Ascending aorta (tissue), 2 donors: ENCODE measurements around the gene ADORA2B. TPM values are rescaled to one million over a fixed set of nuclear protein-coding genes. Genes with fewer than 3 reads are reported as not detected.

Source experiments
- DNase-seq, 2 donors: peaks; one replicate each; pipeline ENCODE4 v3.0.0-alpha.2; 2019; ENCODE audit warnings: low spot score in 2 of 2
- H3K27ac ChIP-seq, 2 donors: fragments of 200-600 bp; sonication (generic); one replicate each; pipeline ENCODE4 v1.5.1; 2016 to 2017; ENCODE audit warnings: mild to moderate bottlenecking in 1 of 2
- H3K27me3 ChIP-seq: fragments of 200-600 bp; sonication (generic); one replicate; pipeline ENCODE4 v1.5.1; 2017
- H3K36me3 ChIP-seq, 2 donors: fragments of 200-600 bp; sonication (generic); one replicate each; pipeline ENCODE4 v1.5.1; 2016
- H3K4me1 ChIP-seq, 2 donors: fragments of 200-600 bp; sonication (generic); one replicate each; pipeline ENCODE4 v1.5.1; 2016 to 2017; ENCODE audit warnings: mild to moderate bottlenecking in 1 of 2
- H3K4me3 ChIP-seq, 2 donors: fragments of 200-600 bp; sonication (generic); one replicate each; pipeline ENCODE4 v1.5.1; 2016 to 2017; ENCODE audit warnings: mild to moderate bottlenecking in 1 of 2
- H3K9me3 ChIP-seq, 2 donors: fragments of 200-600 bp; sonication (generic); one replicate each; pipeline ENCODE4 v1.5.1; 2016
- intact Hi-C: fragments of 100-400 bp; cut with DNase I; formaldehyde crosslinking; loops from one replicate; pipeline ENCODE4 v1.15.1; 2023
- total RNA-seq: library from RNA; depleted of rRNA; stranded (reverse); fragments of >200 nt; gene quantifications from one replicate; pipeline ENCODE4 v1.1.0, GENCODE V29; 2016
- TF ChIP-seq, protein P1 (sequence below), 3 experiments: fragments of 200-600 bp in 2 of 3; fragments of 450-650 bp in 1 of 3; sonication (generic) in 2 of 3; IDR thresholded peaks; one replicate each; pipeline ENCODE4 v1.5.1; 2016 to 2019; ENCODE audit warnings: antibody characterized with exemption in 3 of 3, mild to moderate bottlenecking in 1 of 3, moderate library complexity in 1 of 3

The ADORA2B gene
- total RNA-seq, 1 donor from 2014 or later: not detected

DNA sequence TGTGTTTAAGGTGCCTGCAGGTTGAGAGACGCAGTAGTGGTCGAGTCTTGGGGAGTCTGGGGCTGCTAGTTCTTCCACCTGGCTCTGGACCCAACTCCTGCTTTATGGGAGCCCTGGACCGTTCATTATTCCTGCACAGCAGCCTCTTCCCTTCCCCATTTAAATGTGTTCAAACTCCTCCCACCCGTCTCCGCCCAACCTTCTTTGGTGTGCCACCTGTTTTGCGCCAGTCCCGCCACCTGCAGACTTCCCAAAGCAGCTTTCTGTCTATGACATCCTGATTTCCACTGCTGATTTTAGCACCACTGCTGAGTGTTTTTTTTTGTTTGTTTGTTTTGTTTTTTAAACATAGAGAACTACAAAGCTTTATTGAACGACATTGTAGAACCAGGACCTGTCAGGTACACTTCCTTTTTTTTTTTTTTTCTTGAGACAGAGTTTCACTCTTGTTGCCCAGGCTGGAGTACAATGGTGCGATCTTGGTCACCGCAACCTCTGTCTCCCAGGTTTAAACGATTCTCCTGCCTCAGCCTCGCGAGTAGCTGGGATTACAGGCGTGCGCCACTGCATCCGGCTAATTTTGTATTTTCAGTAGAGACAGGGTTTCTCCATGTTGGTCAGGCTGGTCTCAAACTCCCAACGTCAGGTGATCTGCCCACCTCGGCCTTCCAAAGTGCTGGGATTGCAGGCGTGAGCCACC lies 12.8 kb downstream of the ADORA2B start:
- Histone ChIP-seq H3K4me3 (no peak overlapping the region), H3K4me1 (no peaks in the 10 kb centered on the region), H3K27me3 (no peaks in the 10 kb centered on the region), H3K36me3 (no peaks in the 10 kb centered on the region), H3K27ac (no peak overlapping the region), H3K9me3 (no peaks in the 10 kb centered on the region)
- TF ChIP-seq, protein P1, sequence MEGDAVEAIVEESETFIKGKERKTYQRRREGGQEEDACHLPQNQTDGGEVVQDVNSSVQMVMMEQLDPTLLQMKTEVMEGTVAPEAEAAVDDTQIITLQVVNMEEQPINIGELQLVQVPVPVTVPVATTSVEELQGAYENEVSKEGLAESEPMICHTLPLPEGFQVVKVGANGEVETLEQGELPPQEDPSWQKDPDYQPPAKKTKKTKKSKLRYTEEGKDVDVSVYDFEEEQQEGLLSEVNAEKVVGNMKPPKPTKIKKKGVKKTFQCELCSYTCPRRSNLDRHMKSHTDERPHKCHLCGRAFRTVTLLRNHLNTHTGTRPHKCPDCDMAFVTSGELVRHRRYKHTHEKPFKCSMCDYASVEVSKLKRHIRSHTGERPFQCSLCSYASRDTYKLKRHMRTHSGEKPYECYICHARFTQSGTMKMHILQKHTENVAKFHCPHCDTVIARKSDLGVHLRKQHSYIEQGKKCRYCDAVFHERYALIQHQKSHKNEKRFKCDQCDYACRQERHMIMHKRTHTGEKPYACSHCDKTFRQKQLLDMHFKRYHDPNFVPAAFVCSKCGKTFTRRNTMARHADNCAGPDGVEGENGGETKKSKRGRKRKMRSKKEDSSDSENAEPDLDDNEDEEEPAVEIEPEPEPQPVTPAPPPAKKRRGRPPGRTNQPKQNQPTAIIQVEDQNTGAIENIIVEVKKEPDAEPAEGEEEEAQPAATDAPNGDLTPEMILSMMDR (IDR thresholded peaks at IDR 0.05): no peak
- DNase-seq: no peak
- intact Hi-C loops: no loop called here

DNA sequence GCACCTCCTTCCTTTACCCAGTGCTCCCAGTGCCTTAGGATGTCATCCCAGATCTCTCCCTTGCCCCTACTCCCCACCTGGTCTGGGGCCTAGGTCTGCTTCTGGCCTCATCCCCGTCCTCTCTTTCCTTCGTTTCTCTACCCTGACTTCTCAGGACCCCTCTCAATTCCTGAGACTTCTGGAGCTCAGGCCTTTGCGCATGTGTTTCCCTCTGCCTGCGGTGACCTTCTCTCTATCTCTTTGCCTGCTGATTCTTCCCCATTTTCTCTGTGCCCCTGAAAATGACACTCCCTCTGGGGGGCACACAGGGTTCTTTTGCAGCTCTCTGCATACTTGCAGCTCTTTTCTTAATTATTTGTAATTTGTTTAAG lies 13.5 kb downstream of the ADORA2B start:
- Histone ChIP-seq H3K27ac (no peak overlapping the region), H3K4me3 (no peak overlapping the region), H3K4me1 (no peaks in the 10 kb centered on the region), H3K36me3 (no peaks in the 10 kb centered on the region), H3K27me3 (no peaks in the 10 kb centered on the region), H3K9me3 (no peaks in the 10 kb centered on the region)
- TF ChIP-seq, protein P1 (IDR thresholded peaks at IDR 0.05): no peak
- intact Hi-C loops: no loop called here
- no peak for DNase-seq

DNA sequence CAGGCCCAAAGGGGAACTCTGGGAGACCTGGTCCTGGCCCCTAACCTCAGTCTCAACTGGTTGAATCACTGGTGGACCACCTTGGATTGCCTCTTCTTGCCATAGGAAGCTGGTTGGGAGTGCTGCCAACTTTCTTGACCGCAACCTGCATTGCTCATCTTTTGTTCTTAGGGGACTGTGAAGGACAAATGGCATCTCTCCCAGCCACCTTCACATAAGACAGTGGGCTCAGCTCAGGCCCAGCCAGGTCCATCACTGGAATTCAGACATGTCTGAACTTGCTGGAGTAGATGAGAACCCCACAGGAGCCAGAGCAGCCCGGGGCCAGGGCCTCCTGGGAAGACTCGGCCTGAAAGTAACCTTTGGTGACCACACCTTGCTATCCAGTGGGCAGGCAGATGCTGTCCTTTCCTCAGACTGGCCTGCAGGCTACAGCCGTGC lies 18.8 kb downstream of the ADORA2B start:
- H3K4me1 ChIP-seq: no peaks in the 10 kb centered on the region
- H3K36me3 ChIP-seq: no peaks in the 10 kb centered on the region
- no peaks in the 10 kb centered on the region for H3K27me3 ChIP-seq
- TF ChIP-seq, protein P1 (IDR thresholded peaks at IDR 0.05): no peak
- H3K27ac ChIP-seq: no peak overlapping the region
- intact Hi-C loops: no loop called here
- no peak for DNase-seq
- no peaks in the 10 kb centered on the region for H3K9me3 ChIP-seq
- H3K4me3 ChIP-seq: no peak overlapping the region

- Histone ChIP-seq H3K27me3 (no peaks in the 10 kb centered on the region), H3K36me3 (no peaks in the 10 kb centered on the region), H3K9me3 (no peaks in the 10 kb centered on the region), H3K4me1 (no peaks in the 10 kb centered on the region), H3K27ac (no peak overlapping the region), H3K4me3 (no peak overlapping the region)
- TF ChIP-seq, protein P1 (IDR thresholded peaks at IDR 0.05): no peak
- no peak for DNase-seq
- intact Hi-C loops: no loop called here
Observed at GRCh38 chr17:15965528-15965927, 20.6 kb downstream of the ADORA2B start.

DNA sequence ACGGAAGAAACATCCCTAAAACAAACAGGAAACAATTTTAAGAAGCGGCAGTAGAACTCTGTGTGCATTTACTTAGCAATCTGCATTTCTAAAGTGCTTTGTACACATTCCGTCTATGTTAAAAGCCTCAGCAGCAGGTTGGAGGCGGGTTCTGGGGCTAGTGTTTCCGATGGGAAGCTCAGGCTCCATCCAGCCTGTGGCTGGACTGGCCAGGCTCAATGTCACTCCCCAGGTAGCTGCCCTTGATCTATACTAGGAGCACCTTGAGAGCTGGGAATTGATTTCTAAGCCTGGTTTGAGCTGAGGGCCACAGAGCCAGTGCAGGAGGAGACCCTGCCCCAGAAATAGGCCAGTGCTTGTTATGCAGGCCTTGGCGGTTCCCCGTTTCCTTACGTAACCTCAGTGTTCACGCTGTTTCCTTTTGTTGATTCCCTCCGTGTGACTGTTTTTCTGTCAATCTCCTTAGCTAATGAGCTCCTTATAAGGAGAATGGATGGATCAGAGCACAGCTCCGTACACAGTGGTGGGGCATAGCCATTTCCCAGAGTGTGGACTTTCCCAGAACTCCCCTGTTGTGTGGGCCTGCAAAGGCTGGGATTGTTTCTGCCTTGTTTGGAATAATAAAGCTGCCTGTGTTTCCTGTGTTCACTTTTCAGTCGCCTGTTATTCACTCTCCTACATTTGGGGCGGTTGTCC lies 21.4 kb downstream of the ADORA2B start:
- DNase-seq: no peak
- Histone ChIP-seq H3K27ac (no peak overlapping the region), H3K27me3 (no peaks in the 10 kb centered on the region), H3K4me3 (no peak overlapping the region), H3K36me3 (no peaks in the 10 kb centered on the region), H3K4me1 (no peaks in the 10 kb centered on the region), H3K9me3 (no peaks in the 10 kb centered on the region)
- TF ChIP-seq, protein P1 (IDR thresholded peaks at IDR 0.05): no peak
- intact Hi-C loops: no loop called here
